Esophagus (tissue), 2 donors: ENCODE data around the gene ARHGEF26. TPM values are rescaled to one million over a fixed set of nuclear protein-coding genes. Genes with fewer than 3 reads are reported as not detected.

Experiments
- H3K27ac ChIP-seq, 2 donors: one replicate each; pipeline ENCODE4 v1.5.1; 2013; ENCODE audit warnings: low read depth in 2 of 2, mild to moderate bottlenecking in 2 of 2, inconsistent platforms in 1 of 2, low read length in 1 of 2, moderate library complexity in 1 of 2
- H3K27me3 ChIP-seq, 2 donors: one replicate each; pipeline ENCODE4 v1.6.1; 2013; ENCODE audit warnings: low read length in 2 of 2, control low read depth in 1 of 2, mild to moderate bottlenecking in 1 of 2; ENCODE audit not compliant: insufficient read depth in 2 of 2, control insufficient read depth in 1 of 2
- H3K36me3 ChIP-seq, 2 donors: one replicate each; pipeline ENCODE4 v1.6.1; 2013; ENCODE audit warnings: low read length in 1 of 2; ENCODE audit not compliant: control insufficient read depth in 2 of 2, insufficient read depth in 2 of 2
- H3K4me1 ChIP-seq, 2 donors: one replicate each; pipeline ENCODE4 v1.6.1; 2013; ENCODE audit warnings: low read length in 1 of 2; ENCODE audit not compliant: control insufficient read depth in 2 of 2, insufficient read depth in 2 of 2
- H3K4me3 ChIP-seq, 2 donors: one replicate each; pipeline ENCODE4 v1.5.1; 2013; ENCODE audit warnings: low read length in 2 of 2, mild to moderate bottlenecking in 2 of 2, low read depth in 1 of 2, moderate library complexity in 1 of 2
- H3K9me3 ChIP-seq, 2 donors: one replicate each; pipeline ENCODE4 v1.6.1; 2013; ENCODE audit warnings: mild to moderate bottlenecking in 2 of 2, low read depth in 1 of 2, low read length in 1 of 2, moderate library complexity in 1 of 2; ENCODE audit not compliant: control insufficient read depth in 2 of 2, insufficient read depth in 1 of 2
- WGBS, 2 donors: extraction: QIAGEN DNeasy Blood & Tissue Kit; methylation state at CpG; one replicate each; pipeline ENCODE4 v1.1.7; 2013; 5-methylcytosine and 5-hydroxymethylcytosine counted together
- polyA plus RNA-seq, 2 donors: library from polyadenylated mRNA; stranded (reverse); fragments of 200-250 nt; gene quantifications; one replicate each; pipeline ENCODE4 v1.2.3, GENCODE V29; 2013
- donor health status: healthy with polysubstance abuse.
- donor health status: Bipolar disorder and iron deficiency.

Gene ARHGEF26
- polyA plus RNA-seq, 2 donors = 5.7 to 7.1 TPM

DNA sequence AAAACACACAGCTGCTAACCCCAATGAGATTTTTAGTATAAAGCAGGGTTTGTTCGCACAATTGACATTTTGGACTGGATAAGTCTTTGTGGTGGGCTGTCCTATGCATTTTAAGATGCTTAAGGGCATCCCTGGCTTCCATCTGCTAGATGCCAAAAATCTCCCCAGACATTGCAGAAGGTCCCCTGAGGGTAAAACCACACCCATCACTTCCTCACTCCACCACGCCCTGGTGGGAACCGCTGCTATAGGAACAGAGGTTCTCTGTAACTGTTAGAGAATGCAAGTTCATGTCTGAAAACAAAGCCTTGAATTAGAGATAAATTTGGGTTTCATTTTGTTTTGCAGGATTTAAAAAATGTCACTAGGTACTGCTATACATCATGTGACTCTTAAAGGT lies 67.7 kb downstream of the ARHGEF26 start:
- Histone ChIP-seq H3K4me3 (no peak overlapping the region), H3K9me3 (no peaks in the 10 kb centered on the region), H3K36me3 (peaks cover 0 to 2% of the 10 kb centered on the region in 2 donors), H3K27me3 (no peaks in the 10 kb centered on the region), H3K4me1 (no peaks in the 10 kb centered on the region), H3K27ac (no peak overlapping the region)
- WGBS, 2 donors = 74 to 79% methylated on average over 3 of the region's 3 CpGs

DNA sequence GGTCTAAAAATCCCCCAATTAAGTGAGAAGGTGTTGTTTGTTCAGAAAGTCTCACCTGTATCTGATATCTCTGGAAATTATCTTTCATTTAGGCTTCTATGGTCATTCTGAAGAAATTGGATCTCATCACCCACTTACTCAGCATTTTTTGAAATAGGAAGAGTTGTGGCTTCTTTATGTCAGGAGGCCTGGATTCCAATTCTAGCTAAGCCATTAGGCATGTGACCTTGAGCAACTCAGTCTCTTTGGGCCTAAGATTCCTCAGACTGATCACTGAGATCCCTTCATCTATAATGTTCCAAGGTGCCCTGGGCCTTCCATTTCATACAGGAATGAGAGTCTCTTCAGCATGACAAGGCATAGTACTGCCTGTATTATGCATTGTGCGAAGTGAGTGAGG lies 70.3 kb downstream of the ARHGEF26 start:
- H3K9me3 ChIP-seq = no peaks in the 10 kb centered on the region
- 89 to 92% methylated on average over 1 of the region's 1 CpG for WGBS, 2 donors

DNA sequence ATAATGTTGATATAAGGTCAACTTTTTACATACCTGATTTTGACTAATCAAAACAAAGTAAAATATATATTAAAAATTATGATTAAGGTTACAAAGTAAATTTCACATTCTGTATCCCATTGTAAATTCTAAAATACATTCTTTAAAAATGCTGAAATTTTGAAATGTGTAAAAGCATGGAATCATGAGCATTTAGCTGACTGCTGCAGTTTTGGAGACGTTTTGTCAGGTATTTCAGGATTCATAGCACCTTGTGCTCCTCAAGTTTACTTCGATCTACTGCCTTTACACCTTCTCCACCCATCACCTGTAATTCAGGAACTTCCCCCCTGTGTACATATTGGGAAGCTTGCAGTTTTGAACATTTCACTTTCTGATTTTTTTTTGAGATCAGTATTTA lies 71.0 kb downstream of the ARHGEF26 start:
- Histone ChIP-seq H3K27ac (no peak overlapping the region), H3K4me1 (no peaks in the 10 kb centered on the region), H3K27me3 (no peaks in the 10 kb centered on the region), H3K36me3 (peaks cover 0 to 8% of the 10 kb centered on the region in 2 donors), H3K9me3 (no peaks in the 10 kb centered on the region), H3K4me3 (no peak overlapping the region)
- WGBS, 2 donors = 88 to 94% methylated on average over 2 of the region's 2 CpGs

More for the DNA sequence above, 70.3 kb downstream of the ARHGEF26 start:
- Histone ChIP-seq H3K27ac (no peak overlapping the region), H3K36me3 (peaks cover 0 to 8% of the 10 kb centered on the region in 2 donors), H3K4me3 (no peak overlapping the region), H3K27me3 (no peaks in the 10 kb centered on the region), H3K4me1 (no peaks in the 10 kb centered on the region)

DNA sequence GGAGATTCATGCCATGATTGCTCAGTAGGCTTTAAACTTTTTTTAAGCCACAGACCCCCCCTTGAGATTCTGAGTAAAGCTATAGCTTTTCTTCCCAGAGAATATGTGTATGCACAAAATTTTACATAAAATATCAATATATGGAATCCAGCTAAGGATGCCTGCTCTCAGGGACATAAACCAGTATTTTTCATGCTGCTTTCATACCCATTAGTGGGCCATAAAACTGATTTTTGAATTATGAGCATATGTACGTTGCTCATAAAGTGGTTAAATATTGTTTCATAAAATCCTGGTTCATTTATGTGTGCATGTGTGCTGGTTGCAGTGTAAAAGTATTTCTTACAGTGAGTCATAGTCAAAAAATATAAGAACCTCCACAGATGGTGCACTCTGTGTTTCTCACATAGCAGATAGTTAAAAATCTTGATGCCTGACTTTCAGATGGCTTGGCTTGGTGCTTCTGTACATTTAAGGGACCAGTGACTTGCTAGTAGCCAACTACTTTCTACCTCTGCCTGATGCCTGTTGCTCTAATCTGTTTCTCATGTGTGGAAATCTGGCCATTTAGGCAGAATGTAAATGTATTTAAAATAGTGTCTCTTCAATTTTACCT lies 71.9 kb downstream of the ARHGEF26 start:
- no peak overlapping the region for H3K27ac ChIP-seq
- H3K27me3 ChIP-seq = no peaks in the 10 kb centered on the region
- peaks cover 0 to 8% of the 10 kb centered on the region in 2 donors for H3K36me3 ChIP-seq
- H3K4me1 ChIP-seq = no peaks in the 10 kb centered on the region
- WGBS, 2 donors = 87 to 90% methylated on average over 1 of the region's 1 CpG
- no peaks in the 10 kb centered on the region for H3K9me3 ChIP-seq
- no peak overlapping the region for H3K4me3 ChIP-seq

DNA sequence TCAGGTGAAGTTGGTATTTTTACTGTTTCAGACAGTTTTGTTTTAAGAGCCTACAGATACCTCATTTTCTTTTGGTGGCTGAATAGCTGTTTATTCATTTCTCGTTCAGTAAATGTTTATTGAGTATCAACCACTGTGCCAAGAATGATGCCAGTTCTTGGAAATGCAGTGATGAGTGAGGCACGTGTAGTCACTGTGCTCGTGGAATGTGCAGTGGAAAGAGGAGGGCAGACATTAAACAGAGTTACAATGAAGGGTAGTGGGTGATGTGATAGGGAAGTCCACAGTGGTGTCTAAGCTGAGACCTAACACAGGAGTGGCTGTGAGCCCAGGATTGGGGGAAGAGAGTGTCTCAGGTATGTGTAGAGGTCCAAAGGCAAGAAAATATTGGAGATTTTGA lies 73.7 kb downstream of the ARHGEF26 start:
- 71% methylated on average over 3 of the region's 3 CpGs for WGBS, 2 donors
- Histone ChIP-seq H3K36me3 (peaks cover 0 to 8% of the 10 kb centered on the region in 2 donors), H3K27me3 (no peaks in the 10 kb centered on the region), H3K9me3 (no peaks in the 10 kb centered on the region), H3K4me3 (no peak overlapping the region), H3K27ac (no peak overlapping the region), H3K4me1 (no peaks in the 10 kb centered on the region)

DNA sequence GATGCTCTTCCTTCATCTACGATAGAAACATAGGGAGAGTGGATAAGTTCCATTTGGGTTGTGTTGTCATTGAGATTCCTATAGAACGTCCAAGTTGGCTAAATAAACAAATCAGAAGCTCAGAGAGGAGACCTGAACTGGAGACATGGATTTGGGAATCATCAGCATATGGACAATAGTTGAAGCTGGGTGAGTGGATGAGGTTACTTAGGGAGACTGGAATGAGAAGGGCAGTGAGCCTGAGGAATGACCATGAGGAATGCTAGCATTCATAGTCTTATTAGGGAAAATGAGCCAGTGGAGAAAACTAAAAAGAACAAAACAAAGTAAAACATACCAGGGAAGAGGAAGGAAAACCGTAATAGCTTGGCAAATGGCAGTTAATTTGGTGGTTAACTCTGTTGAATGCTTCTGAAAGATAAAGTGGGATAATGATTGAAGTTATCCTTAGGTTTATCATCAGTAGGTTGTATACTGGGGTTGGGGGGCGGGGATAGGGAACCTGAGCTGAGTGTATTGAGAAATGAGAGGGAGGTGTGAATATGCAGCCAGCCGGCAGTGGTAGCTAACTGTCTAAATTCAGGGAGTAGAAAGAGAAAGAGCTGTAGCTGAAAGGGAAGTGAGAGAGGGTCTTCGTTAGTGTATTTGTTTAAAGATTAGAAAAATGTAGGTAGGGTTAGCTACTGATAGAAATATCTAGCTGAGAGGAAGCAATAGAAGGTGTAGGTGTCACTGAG lies 74.6 kb downstream of the ARHGEF26 start:
- Histone ChIP-seq H3K4me1 (no peaks in the 10 kb centered on the region), H3K4me3 (no peak overlapping the region), H3K27me3 (no peaks in the 10 kb centered on the region), H3K36me3 (peaks cover 0 to 8% of the 10 kb centered on the region in 2 donors), H3K27ac (no peak overlapping the region), H3K9me3 (no peaks in the 10 kb centered on the region)
- WGBS, 2 donors = 72 to 76% methylated on average over 6 of the region's 6 CpGs

GRCh38 chr3:154197751-154198150 lies 76.6 kb downstream of the ARHGEF26 start:
- Histone ChIP-seq H3K4me1 (no peaks in the 10 kb centered on the region), H3K27ac (no peak overlapping the region), H3K36me3 (peaks cover 0 to 6% of the 10 kb centered on the region in 2 donors), H3K27me3 (no peaks in the 10 kb centered on the region), H3K9me3 (no peaks in the 10 kb centered on the region), H3K4me3 (no peak overlapping the region)
- 63 to 73% methylated on average over 4 of the region's 4 CpGs for WGBS, 2 donors

DNA sequence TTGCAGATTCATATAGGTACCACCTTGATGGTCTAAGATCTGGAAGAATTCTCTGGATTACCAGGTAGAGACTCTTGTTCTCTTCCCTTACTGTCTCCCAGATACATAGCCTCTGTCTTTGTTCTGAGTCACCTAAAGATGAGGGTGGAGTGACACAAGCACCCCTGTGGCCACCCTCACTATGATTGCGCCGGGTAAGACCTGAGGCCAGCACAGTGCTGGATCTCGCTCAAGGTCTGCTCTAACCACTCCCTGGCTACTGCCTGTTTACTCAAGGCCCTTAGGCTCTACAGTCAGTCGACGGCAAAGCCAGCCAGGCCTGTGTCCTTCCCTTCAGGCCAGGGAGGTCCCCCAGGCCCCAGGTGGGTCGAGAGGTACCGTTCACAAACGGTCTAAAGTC lies 88.3 kb downstream of the ARHGEF26 start:
- H3K4me1 ChIP-seq = no peaks in the 10 kb centered on the region
- H3K27me3 ChIP-seq = no peaks in the 10 kb centered on the region
- WGBS, 2 donors = 87 to 94% methylated on average over 8 of the region's 8 CpGs
- H3K4me3 ChIP-seq = no peak overlapping the region
- H3K27ac ChIP-seq = no peak overlapping the region
- H3K9me3 ChIP-seq = no peaks in the 10 kb centered on the region
- H3K36me3 ChIP-seq = no peaks in the 10 kb centered on the region

DNA sequence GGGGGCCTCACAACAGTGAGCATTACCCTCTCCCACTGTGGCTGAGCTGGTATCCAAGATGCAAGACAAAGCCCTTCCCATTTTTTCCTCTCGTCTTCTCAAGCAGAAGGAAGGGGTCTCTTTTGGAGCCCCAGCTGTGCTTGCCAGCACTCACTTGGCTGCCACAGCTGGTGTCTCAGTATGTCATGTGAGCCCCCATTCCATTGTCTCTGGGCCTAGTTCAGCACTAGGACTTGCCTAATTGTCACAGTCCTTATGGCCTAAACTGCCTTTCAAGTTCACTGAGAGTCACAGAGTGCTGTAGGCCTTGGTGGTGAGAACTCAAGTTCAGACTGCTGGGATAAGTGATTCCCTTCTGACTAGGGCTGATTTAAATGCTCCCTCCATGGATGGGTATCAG lies 89.8 kb downstream of the ARHGEF26 start:
- H3K36me3 ChIP-seq = no peaks in the 10 kb centered on the region
- no peaks in the 10 kb centered on the region for H3K27me3 ChIP-seq

DNA sequence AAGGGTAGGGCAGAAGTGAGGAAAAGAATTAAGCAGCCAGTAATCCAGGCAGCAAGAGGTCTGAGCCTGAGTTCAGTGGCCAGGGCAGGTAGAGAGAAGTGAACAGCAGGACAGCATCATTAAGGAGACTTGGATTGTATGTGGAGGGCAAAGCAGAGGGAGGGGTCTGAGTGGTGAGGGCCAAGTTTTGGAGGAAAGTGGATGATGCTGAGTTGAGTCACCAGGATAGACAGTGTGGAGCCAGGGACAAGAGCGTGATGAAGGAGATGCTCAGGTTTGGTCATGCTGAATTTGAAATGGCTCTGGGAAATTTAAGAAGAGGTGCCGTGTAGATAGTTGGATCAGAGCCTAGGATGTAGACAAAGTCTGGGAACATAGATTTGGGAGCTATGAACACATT lies 93.1 kb downstream of the ARHGEF26 start:
- H3K36me3 ChIP-seq = no peaks in the 10 kb centered on the region
- no peaks in the 10 kb centered on the region for H3K27me3 ChIP-seq
- H3K4me3 ChIP-seq = no peak overlapping the region
- no peak overlapping the region for H3K27ac ChIP-seq
- no peaks in the 10 kb centered on the region for H3K9me3 ChIP-seq
- 64 to 86% methylated on average over 2 of the region's 2 CpGs for WGBS, 2 donors
- no peaks in the 10 kb centered on the region for H3K4me1 ChIP-seq

More for the DNA sequence above, 89.8 kb downstream of the ARHGEF26 start:
- Histone ChIP-seq H3K27ac (no peak overlapping the region), H3K4me3 (no peak overlapping the region), H3K4me1 (no peaks in the 10 kb centered on the region), H3K9me3 (no peaks in the 10 kb centered on the region)
- 96 to 100% methylated on average over 1 of the region's 1 CpG for WGBS, 2 donors
